ENCODE data around the gene CAPG.
A peak's percentile ranks its signal among the peaks of the same experiment; 100 is the strongest.
"Not testable (repeated sequence)": the region's sequence is repeated elsewhere in the genome, so short reads cannot be mapped to it uniquely, and the experiment has no call there.

Gene CAPG

DNA sequence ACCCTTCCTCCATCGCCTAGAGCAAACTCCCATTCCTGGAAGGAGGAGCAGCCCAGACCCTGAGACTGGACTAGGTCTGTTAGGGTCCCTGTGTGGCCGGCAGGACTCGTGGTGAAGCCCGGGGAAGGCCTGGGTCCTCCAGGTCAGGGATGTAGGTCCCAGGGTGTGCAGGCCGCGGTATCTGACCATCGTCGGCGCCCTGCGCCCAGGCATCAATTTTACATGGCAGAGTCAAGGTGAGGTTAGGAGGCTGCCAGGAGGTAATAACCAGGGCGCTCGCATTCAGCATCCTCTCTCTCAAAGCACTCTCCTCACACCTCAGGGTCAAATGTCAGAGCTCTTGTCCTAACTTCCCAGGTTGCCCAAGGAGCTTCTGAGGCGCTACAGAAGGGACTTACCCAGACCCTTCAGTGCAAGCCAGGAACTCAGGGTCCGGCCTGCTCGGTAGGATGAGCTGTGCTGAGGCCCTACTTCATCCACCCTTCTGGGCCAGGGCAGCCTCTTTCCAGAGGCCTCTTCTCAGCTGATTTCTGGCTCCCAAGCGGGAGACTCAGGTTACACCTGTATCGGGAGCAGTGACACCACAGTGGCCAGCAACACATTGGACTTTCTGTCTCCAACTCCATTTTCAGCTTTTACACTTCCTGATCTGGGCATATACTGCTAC lies 9.0 kb upstream of the CAPG start:
- DNase-seq = no peak

DNA sequence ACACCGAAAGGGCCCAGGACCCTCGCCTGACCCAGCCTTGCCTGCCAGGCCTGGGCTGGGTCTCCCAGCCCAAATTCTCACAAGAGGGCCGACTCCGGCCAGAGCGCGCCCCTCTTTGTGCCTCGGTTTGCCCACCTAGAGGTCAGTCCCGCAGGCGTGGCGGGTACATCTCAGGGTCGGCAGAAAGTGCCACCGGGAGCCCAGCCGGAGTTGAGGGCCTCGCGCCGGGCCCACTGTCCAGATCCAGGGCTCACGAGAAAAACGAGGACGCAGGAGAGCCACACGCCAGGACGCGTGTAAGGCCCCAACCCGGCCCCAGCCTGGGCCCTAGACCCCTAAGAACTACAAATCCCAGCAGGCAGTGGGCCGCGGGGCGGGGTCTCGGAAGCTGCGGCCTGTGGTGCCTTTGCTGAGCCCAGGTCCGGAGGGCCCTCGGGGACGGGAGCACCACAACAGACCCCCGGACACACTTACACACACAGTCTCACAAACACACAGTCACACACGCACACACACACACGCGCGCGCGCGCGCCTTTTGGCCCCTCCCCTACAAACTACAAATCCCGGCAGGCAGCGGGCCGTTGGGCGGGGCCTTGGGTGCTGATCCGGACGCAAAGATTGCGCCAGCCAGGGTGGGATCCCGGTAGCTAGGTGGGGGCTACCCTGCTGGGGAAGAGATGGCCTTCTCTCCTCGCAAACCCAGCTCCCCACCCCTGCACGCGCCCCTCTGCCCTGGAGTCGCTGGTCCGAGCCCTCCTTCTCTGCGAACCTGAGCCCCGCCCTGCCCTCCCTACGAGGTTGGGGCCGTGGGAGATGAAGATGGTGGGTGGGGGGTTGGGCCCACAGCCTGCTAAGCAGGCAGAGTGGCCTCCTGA lies 8.2 kb upstream of the CAPG start, which contains the start of gene SH2D6:
SH2D6 (plus strand) TSS at position 583 of the 877 bp plus-strand sequence. CDS start 10,752 bp downstream, outside the sequence.
- DNase-seq = peak; percentile 82

DNA sequence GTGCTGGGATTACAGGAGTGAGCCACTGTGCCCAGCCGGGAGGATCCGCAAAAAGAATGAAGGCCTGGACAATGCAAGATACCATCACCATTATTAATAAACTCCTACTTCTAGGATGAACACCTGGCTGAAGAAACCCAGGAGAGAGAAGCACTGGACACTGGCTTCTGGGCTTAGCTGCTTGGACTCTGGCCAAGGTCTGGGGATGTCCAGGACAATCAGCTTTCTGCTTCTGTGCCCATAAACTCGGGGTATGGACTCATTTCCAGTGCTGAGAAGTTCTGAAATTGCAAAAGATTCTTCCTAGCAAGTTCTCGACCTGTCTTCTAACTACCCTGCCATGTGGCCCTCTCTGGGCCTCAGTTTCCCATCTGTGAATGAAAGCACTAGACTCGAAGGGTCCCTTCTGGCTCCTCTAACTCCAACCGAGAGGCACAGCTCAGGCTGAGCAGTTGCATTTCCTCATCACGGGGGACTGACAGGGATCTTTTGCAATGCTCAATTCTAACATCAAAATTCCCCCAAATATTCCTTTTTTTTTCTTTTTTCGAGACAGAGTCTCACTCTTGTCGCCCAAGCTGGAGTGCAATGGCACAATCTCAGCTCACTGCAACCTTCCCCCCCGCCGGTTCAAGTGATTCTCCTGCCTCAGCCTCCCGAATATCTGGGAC lies 5.9 kb upstream of the CAPG start:
- DNase-seq = no peak

DNA sequence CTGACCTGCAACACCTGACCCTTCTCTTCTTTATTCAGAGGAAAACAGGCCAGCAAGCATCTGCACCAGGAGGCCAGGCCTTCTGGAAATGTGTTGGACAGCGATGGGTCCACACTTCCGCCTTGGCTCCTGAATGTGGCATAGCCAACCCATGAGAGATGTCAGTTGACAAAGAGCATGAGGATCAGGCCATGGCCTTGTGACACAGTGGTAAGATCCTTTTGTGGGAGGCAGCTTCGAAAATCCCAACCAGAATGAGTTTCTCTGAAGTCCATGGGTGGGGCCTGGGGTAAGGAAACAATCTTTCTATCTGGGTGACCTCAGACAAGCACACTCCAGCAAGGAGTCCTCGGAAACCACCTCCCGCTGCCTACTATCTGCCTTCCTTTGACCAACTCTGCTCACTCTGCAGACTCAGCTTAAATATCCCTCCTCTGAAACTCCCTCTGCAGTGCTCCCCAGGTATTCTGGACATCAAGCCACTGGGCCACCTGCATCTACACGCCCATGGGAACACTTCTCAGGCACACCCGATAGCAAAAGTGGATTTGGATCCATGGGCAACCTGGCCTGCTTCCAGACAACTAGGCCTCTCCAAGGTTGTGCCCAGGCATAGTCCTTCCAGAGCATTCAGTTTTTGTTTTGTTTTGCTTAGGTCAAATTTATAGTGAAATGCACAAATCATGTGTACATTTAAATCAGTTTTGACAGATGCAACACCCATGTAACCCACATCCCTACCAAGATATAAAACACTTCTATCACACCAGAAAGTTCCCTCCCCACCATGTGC lies 4.8 kb upstream of the CAPG start:
- DNase-seq = no peak

DNA sequence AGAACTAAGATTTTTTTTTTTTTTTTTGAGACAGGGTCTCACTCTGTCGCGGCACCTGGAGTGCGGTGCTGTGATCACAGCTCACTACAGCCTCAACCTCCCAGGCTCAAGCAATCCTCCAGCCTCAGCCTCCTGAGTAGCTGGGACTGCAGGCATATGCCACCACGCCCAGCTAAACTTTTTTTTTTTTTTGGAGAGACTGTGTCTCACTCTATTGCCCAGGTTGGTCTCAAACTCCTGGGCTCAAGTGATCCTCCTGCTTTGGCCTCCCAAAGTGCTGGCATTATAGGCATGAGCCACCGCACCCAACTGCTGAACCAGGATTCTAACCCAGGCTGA lies 4.2 kb upstream of the CAPG start:
- not testable (repeated sequence) for DNase-seq

DNA sequence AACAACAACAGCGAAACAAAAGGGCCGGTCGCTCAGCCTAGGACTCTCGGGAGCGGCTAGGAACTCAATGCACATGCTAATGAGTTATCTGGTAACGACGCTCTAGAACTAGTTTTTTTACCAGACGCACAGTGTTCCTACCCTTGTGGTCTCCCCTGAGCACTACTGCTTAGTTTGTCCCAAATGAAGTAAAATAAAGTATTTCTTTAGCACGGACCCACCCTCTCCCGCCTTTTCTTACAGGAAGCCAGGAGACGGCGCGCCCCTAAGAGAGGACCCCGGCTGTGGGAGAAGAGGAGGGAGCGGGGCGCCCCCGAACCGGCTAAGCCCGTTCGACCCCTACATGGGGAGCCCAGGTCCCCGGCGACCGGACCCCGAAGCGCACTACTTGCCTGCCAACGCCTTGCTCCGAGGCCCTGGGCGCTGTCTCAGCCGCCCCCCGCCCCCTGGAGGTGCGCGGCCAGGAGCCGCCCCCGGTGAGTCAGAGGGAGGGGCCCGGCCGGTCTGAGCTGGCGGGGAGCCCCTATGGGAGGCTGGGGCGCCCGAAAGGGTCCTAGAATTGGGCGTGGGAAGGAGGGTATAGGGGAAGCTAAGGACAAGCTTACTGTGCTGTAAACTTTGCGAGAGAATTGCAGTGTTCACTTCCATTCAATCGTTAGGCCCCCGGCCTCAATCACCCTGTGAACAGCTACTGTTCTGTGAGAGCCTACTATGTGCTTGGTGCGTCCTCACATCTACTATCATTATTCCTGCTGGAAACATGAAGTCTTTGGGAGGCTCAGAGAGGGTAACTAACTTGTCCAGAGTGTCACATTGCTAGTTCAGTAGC lies 3.6 kb upstream of the CAPG start:
- no peak for DNase-seq

DNA sequence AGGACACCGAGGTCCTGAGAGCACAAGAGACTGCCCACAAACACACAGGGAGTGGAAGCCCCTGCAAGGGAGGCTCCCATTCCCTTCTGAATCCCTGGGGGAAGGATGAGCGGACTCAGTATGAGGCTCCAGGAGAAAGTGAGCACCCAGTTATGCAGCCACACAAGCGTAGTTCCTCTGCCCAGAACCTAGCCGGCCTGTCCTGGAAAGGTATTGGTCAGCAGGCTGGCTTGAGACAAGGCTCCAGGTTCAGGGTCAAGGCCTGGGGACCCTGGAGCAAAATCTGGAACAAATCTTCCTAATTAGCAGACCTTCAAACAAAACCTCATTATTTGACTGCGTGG lies 1.2 kb upstream of the CAPG start:
- no peak for DNase-seq

DNA sequence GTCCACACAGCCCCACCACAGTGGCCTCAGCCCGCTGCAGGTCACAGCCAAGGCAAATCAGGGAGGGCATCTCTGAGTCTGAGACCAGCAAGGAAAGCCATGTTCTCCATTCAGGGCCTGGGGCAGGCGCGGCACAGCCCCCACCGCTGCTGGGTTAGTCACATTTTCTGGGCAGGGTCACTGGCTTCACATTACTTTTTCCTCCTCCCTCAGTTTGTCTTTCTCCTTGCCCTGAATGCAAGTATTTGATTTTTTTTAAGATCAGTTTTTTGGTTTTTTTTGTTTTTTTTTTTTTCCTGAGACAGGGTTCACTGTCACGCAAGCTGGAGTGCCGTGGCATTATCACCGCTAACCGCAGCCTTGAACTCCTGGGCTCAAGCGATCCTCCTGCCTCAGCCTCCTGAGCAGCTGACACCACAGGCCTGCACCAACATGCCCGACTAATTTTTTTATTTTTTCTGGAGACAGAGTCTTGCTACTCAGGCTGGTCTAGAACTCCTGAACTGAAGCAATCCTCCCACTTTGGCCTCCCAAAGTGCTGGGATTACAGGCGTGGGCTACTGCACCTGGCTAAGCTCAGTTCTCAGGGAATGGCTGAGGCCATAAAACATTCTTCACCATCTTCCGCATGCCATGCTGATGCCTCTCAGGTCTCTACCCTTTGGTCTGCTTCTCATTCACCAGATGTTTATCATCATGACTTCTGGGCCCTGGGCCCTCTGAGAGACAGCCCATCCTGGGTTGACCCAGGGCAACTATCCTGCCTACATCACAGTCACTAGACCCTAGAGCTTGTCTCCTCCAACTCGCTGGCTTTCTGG lies 628 bp upstream of the CAPG start:
- DNase-seq = no peak

DNA sequence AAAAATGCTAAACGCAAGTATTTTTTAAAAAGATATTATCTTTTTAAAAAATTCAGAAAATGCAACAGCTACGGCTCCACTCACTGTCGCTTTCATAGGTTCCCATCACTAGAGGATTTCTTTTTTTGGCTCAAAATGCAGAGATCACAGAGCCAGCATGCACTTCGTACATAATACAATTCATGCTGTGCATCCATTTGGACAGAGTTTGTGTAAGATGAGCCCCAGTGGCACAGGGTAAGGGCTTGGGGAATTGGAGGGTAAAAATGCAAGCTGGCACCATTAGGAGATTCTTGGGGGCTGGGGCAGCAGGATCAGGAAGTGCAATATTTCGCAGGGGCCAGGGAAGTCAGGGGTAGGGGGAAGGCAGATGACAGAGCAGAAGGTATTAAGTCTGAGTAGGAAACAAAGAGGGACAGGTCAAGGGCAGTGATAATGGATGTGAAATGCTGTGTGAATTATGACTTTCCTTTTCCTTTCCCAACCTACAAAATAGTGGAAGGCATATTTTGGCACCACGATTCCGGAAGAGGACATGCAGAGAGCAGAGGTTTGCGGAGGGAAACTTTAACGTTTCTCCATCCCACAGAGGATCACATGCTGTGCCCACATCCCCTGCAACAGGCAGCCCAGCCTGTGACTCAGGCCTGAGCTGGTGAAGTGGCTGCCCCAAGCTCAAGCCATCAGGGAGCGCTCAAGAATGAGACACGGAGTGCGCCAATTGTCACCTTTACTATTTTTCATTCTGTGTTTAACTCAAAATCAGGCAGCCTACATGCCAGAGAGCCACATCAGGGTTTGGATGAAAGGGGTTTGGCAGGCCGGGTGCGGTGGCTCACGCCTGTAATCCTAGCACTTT lies 4.7 kb downstream of the CAPG start:
- peak; percentile 58 for DNase-seq

DNA sequence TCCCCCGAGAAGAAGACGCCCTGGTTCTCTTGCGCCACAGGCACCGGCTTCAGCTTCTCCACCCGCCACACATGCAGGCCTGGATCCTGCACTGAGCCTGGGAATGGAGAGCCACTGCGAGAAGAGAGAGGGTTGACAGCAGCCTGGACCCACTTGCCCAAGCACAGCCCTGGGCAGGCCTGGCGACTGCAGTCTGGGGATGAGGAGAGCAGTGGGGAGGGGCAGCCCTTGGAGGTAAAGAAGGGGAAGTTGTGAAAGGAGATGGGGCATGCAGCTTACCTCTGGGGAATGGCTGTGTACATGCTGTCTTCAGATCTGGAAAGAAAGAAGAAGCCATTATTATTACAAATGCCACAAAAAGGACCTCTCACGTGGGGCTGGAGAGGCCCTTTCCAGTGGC lies 8.3 kb downstream of the CAPG start:
- no peak for DNase-seq

DNA sequence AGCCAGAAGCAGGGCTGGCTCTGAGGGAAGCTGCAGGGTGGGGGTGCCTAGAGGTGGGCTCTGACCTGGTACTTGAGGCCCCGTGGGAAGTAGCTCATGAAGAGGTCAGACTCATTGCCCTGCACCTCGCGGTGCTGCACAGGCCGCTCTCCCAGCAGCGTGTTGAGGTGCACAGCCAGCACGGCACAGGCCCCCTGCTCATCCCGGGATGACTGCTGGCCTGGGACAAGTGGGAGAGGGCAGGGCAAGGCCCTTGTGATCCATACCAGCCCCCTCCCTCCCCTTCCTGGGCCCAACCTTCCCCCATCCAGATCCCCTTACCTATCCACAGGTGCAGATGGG lies 8.7 kb downstream of the CAPG start:
- DNase-seq = no peak

DNA sequence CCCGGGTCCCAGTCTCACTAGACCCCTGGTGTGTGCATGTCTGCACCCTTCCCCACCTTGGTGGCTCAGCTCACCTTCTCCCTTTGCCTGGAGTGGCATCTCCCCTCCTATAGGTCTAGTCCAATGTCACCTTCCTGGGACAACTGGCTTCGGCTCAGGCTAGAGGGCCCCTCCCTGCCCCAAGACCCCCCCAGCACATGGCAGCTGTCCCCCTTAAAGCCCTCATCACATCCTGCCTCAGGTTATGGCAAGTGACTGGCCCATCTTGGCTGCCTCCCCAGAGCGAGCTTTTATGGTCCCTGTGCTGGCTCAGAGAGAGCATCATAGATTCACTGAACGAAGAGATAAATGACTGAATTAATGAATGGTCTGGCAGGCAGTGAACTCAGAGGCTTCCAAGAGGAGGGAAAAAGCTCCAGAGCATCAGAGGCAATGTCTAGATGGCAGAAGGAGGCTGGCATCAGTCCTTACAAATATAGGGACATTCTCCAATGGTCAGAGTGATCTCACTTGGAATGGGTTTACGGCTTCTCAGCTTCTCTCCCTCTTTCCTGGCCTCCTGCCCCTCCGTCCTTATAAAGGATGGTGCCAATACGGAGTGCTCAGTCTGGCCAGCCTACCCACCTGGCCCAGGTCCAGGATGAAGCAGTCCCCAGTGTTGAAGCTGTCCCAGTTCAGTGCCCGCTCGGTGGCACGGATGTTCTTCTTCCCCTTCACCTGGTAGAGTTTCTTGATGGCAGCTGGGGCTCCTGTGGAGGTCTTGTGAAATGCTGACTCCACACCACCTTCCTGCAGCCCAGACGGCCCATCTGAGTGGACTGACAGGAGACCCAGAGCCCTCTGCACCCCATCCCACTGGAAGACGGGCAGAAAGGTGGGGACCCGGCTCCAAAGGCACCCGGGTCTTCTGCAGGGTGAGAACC lies 9.4 kb downstream of the CAPG start:
- DNase-seq = no peak

DNA sequence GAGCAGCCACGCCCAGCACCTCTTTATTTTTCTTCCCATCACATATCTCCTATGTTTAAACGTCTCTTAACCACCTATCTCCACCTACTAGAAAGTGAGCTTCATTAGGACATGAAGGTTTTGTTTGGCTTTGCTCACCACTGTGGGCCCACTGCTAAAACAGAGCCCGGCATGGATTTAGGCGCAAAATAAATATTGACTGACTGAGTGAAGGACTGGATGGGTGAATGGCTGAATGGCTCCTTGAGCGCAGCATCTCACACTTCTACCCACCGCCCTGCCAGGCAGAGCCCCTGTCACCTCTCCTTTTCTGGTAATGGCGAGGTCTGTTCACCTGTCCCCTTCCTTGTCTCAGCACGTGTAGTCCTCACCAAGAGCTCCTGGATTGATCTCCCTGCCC lies 10.1 kb downstream of the CAPG start:
- no peak for DNase-seq

DNA sequence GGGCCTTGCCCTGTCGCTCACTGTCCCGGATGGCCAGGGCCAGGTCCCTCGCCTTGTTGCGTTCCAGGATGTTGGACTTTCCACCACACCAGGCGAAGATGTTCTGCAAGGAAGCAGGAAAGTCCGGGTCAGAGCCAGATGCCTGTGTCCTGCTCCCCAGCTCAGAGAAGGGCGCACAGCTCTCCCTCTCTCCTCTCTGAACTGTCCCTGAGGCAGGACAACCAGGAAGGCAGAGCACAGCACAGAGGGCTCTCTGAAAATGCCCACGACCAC lies 11.0 kb downstream of the CAPG start:
- no peak for DNase-seq

DNA sequence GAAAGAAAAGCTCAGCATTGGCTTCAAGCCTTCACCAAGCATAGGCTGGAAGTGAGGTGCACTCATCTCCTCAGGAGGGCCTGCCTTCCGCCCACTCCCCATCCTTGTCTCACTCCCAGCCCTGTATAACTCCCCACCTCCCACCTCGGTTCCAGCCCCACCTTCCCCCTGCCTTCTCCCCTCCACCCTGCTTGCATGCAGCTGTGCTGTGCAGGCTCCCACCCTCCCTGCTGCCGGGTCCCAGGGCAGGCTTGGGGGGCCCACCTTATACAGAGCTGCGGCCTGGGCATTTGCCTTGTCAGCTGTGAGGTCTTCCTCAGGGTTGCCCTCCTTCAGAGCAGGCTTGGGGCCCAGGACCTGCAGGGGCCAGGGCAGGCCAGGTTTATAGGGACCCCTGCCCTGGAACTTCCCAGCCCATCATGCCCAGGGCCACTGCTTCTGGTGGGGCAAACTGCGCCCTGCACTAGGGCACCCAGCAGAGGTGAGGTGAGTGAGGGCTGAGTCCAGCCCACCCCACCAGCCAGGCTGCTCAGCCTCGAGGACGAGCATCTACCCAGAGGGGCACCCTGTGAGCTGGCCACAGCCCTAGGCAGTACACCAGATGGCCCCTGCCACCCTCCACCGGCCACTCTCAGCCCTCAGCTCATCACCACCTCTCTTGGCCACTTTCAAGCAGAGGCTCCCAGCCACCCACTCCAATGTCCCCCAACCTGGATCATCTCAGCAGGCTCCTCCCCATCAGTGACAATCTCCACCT lies 11.6 kb downstream of the CAPG start:
- DNase-seq = no peak

DNA sequence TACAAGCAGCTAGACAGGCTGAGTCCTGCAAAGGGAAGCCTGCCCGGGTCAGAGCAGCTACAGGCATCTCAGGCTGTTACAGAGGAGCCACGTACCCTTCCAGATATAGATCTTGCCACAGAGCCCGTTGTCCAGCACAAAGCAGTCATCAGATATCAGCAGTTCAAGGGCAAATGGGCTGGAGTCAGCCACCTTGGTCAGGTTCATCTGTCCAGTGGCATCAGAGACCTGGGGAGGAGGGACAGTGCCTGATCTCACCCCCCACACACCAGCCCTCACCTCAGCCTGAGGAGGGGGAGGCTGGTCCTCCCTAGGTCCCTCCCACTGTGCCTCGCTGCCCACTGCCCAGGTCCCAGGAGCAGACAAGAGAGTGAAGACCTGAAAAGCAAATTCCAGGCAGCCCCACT lies 12.2 kb downstream of the CAPG start:
- no peak for DNase-seq

DNA sequence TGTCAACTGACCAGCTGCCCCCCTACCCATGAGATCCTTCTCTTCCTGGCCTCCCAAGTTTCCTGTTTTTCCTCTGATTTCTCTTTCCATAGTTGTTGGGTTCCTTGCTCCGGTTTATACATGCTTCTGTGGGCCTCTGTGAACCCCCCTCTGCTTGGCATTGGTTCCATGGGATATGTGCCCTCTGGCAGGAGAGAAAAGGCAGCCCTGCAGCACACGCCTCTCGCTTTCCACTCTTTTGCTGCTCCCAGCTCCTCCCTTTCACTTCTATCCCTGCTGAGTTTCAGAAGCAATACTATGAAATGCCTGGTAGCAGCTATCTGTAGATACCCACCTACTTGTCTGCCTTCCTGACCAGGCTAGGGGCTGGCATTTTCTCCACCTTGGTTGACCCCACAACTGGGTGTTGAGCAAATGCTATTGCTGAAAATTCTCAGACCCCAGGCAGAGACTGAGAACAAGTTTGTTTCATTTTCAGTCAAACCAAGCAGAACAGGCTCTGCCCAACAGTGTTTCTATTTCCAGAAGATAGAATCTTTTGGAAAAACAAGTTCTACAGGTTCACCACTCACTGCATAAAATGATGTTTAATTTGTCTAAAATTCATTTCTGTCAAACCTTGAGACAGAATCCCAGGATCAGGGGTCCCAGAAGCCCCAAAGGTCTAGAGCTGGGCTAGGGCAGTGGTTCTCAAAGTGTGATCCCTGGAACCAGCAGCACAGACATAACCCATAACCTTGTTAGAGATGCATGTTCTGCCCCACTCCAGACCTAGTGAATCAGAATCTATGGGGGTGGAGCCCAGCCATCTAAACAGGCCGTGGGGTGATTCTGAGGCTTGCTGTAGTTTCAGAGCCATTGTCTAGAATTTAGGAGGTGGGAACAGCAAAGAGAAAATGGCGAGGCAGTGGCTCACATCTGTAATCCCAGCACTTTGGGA lies 13.4 kb downstream of the CAPG start:
- no peak for DNase-seq

Data from activated CD4-positive, alpha-beta T cell treated with anti-CD3 and anti-CD28 coated beads, Interleukin-2, amount 50 U/mL, for 1 hour (primary cell).